ENCODE measurements around the gene ZDHHC6. TPM values are rescaled to one million over a fixed set of nuclear protein-coding genes. Genes with fewer than 3 reads are reported as not detected.

ZDHHC6 gene
- total RNA-seq, 6 donors from 2014 or later, result 18.6 to 57.6 (median 32.2) TPM

DNA sequence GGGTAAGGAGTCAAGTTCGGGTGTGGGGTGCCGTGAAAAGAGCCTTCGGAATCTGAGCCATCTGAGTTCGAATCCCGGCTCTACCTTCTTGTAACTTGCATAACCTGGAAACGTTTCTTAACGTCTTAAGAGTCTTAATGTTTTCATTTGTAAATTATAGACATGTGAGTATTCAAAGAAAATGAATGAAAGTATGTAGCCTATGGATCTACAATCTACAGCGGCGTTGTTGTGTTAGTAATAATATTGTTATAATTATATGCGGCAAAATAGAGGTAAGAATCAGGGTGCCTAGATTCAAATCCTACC lies 860 bp upstream of the ZDHHC6 start:
- WGBS, 2 donors, result 3 to 7% methylated on average over 10 of the region's 10 CpGs
- ATAC-seq (ENCODE audit: low FRiP score in 2 of 2), result no peak
- Histone ChIP-seq H3K4me3 (peak overlapping the region; percentile 50 to 92 (median 75)), H3K36me3 (peaks cover 0 to 26% (median 2%) of the 10 kb centered on the region in 4 donors), H3K9me3 (no peaks in the 10 kb centered on the region), H3K27ac (peak overlapping the region; percentile 91 to 96 (median 94)), H3K4me1 (peaks cover 19 to 29% (median 24%) of the 10 kb centered on the region in 4 donors), H3K27me3 (no peaks in the 10 kb centered on the region)
- TF ChIP-seq POLR2AphosphoS5 (IDR thresholded peaks at IDR 0.05), result no peak
- DNase-seq, result no peak

DNA sequence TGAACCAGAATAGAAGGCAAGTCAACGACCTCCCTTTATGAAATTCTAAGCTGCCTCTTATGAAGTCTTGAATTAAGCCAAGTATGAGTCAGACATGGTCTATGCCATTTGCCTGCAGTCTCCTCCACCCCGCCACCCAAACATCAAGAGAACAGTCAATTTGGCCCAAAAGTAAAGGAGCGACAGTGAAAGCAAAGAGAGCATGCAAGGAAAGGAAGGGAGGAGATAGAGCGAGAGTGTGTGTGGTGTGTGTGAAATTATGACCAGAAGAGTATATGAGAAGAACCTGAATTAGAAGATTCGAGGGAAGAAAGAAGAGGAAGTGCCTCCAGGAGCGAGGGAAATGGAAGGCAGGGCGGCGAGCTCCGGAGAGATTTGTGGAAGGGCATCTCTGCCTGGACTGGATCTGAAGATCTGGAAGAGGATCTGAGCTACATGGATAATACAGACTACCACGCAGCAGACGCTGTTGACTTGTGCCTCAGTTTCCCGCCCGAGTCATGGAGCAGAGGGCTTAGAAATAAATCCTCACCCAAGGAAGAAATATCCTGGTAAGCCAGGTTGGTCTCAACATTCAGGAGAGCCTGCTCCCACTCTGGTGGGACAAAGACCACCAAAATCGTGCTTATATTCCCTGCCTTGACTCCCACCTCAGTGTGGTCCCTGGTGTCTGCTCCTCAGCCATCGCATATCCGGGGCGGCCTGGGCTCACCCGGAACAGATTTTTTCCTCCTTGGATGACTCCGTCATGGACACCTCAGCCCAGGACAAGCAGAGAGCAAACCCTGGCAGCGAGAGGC lies 459 bp downstream of the ZDHHC6 start:
- H3K4me3 ChIP-seq, result peak overlapping the region; percentile 50 to 92 (median 75)
- no peaks in the 10 kb centered on the region for H3K27me3 ChIP-seq
- no peaks in the 10 kb centered on the region for H3K9me3 ChIP-seq
- H3K4me1 ChIP-seq, result peaks cover 19 to 29% (median 24%) of the 10 kb centered on the region in 4 donors
- 3 to 5% methylated on average over 20 of the region's 20 CpGs for WGBS, 2 donors
- ATAC-seq (ENCODE audit: low FRiP score in 2 of 2) (peak in 1 of 2 donors; percentile 39), DNase-seq (peak in 1 of 2 donors; percentile 24)
- TF ChIP-seq POLR2A (IDR thresholded peaks at IDR 0.05), result peak in 1 of 4 donors; percentile 31
- TF ChIP-seq EP300 (IDR thresholded peaks at IDR 0.05), result no peak
- H3K36me3 ChIP-seq, result peaks cover 0 to 38% (median 9%) of the 10 kb centered on the region in 4 donors
- H3K27ac ChIP-seq, result peak overlapping the region; percentile 91 to 96 (median 94)

DNA sequence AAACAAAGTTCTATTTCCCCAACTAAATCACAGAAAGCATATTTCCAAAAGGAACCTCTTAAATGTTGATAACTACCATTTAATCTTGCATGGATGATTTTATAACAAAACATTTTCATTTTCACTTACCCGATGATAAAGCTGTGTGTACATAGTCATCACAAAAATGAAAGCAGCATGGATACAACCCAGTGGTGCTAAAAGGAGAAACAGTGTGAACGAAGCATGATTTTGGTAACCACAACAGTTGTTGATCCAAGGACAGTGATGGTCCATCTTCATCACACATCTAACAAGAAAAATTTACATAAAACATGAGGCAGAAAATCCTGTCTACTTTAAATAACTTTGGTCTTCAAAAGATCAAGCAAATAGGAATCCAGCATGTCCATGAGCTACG lies 4.7 kb downstream of the ZDHHC6 start:
- 47 to 49% methylated on average over 3 of the region's 3 CpGs for WGBS, 2 donors
- TF ChIP-seq POLR2A (IDR thresholded peaks at IDR 0.05) (no peak), EP300 (IDR thresholded peaks at IDR 0.05) (no peak)
- TF ChIP-seq, protein P1, sequence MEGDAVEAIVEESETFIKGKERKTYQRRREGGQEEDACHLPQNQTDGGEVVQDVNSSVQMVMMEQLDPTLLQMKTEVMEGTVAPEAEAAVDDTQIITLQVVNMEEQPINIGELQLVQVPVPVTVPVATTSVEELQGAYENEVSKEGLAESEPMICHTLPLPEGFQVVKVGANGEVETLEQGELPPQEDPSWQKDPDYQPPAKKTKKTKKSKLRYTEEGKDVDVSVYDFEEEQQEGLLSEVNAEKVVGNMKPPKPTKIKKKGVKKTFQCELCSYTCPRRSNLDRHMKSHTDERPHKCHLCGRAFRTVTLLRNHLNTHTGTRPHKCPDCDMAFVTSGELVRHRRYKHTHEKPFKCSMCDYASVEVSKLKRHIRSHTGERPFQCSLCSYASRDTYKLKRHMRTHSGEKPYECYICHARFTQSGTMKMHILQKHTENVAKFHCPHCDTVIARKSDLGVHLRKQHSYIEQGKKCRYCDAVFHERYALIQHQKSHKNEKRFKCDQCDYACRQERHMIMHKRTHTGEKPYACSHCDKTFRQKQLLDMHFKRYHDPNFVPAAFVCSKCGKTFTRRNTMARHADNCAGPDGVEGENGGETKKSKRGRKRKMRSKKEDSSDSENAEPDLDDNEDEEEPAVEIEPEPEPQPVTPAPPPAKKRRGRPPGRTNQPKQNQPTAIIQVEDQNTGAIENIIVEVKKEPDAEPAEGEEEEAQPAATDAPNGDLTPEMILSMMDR (IDR thresholded peaks at IDR 0.05), result no peak
- Histone ChIP-seq H3K36me3 (peaks cover 5 to 76% (median 40%) of the 10 kb centered on the region in 4 donors), H3K27me3 (no peaks in the 10 kb centered on the region), H3K9me3 (no peaks in the 10 kb centered on the region), H3K27ac (no peak overlapping the region), H3K4me1 (peaks cover 9 to 10% (median 9%) of the 10 kb centered on the region in 4 donors), H3K4me3 (no peak overlapping the region)
- ATAC-seq (ENCODE audit: low FRiP score in 2 of 2), result no peak
- DNase-seq, result no peak

DNA sequence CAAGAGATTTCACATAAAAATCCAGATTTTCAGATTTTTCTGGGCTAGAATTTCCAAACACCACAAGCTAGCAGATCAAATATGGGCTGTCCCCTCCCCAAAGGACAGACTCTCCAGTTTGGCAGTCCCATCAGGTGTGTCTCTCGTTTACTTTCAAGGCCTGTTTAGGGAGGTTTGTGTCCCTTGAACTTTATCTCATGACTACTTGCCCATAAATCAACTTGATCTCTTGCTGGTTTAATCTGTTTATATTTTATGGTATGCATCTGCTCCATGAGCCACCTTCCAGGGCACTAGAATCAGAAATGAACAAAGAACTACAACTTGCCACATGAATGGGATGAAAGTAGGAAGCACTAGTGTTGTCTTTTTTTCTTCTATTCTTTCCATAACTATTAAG lies 5.2 kb downstream of the ZDHHC6 start:
- WGBS, 2 donors, result 94 to 100% methylated on average over 1 of the region's 1 CpG
- Histone ChIP-seq H3K9me3 (no peaks in the 10 kb centered on the region), H3K27ac (no peak overlapping the region), H3K27me3 (no peaks in the 10 kb centered on the region), H3K36me3 (peaks cover 5 to 81% (median 45%) of the 10 kb centered on the region in 4 donors), H3K4me1 (peaks cover 9 to 10% (median 9%) of the 10 kb centered on the region in 4 donors), H3K4me3 (no peak overlapping the region)
- ATAC-seq (ENCODE audit: low FRiP score in 2 of 2) (no peak), DNase-seq (no peak)
- TF ChIP-seq POLR2AphosphoS5 (IDR thresholded peaks at IDR 0.05) (no peak), EP300 (IDR thresholded peaks at IDR 0.05) (no peak), POLR2A (IDR thresholded peaks at IDR 0.05) (no peak)
- TF ChIP-seq, protein P1 (IDR thresholded peaks at IDR 0.05), result no peak

DNA sequence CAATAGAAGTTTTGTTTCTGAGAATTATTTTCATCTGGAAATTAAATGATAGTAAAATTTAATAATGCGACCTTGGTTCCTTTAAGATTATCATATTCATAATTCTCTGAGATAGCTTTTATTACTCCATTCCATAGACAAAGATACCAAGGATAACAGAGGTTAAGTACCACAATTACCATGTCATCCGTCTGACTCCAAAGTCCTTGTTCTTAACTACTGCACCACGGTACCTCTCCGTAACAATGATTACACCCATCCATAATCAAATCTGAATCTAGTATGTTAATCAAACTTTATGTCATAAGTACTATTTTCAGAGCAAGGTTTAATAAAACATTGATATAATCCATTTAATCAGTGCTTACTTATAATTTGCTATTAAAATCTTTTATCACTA lies 8.4 kb downstream of the ZDHHC6 start:
- DNase-seq, result no peak
- TF ChIP-seq POLR2AphosphoS5 (IDR thresholded peaks at IDR 0.05) (no peak), POLR2A (IDR thresholded peaks at IDR 0.05) (no peak), EP300 (IDR thresholded peaks at IDR 0.05) (no peak)
- TF ChIP-seq, protein P1 (IDR thresholded peaks at IDR 0.05), result no peak
- Histone ChIP-seq H3K9me3 (no peaks in the 10 kb centered on the region), H3K27ac (no peak overlapping the region), H3K27me3 (no peaks in the 10 kb centered on the region), H3K36me3 (peaks cover 5 to 89% (median 56%) of the 10 kb centered on the region in 4 donors), H3K4me1 (no peaks in the 10 kb centered on the region), H3K4me3 (no peak overlapping the region)
- ATAC-seq (ENCODE audit: low FRiP score in 2 of 2), result no peak
- WGBS, 2 donors, result 96% methylated on average over 4 of the region's 4 CpGs
